Gastrocnemius medialis (tissue), 4 donors: ENCODE measurements around the gene STPG3. TPM values are rescaled to one million over a fixed set of nuclear protein-coding genes. Genes with fewer than 3 reads are reported as not detected.
A peak's percentile ranks its signal among the peaks of the same experiment; 100 is the strongest.

Experiments used
- ATAC-seq, 2 donors: fragments of 150-250 bp; one replicate each; pipeline ENCODE4 v1.9.1; 2016
- DNase-seq, 2 donors: peaks; one replicate each; pipeline ENCODE4 v3.0.0-alpha.2; 2019
- H3K27ac ChIP-seq, 4 donors: fragments of 200-600 bp; sonication (generic); 1 replicate in 1 of 4; 2 replicates in 3 of 4; pipeline ENCODE4 v1.5.1; 2016 to 2018; ENCODE audit warnings: mild to moderate bottlenecking in 2 of 4, moderate library complexity in 1 of 4
- H3K27me3 ChIP-seq, 3 donors: fragments of 200-600 bp; sonication (generic) in 2 of 3; 1 replicate in 1 of 3; 2 replicates in 2 of 3; pipeline versions ENCODE4 v1.5.1 to v1.6.0; 2016 to 2019; ENCODE audit warnings: mild to moderate bottlenecking in 1 of 3, moderate library complexity in 1 of 3
- H3K36me3 ChIP-seq, 2 donors: fragments of 200-600 bp; sonication (generic) in 1 of 2; one replicate each; pipeline ENCODE4 v1.5.1; 2017 to 2018
- H3K4me1 ChIP-seq, 2 donors: fragments of 200-600 bp; sonication (generic) in 1 of 2; one replicate each; pipeline ENCODE4 v1.5.1; 2016 to 2017; ENCODE audit warnings: mild to moderate bottlenecking in 2 of 2
- H3K4me3 ChIP-seq, 4 donors: fragments of 200-600 bp; sonication (generic) in 3 of 4; 1 replicate in 1 of 4; 2 replicates in 3 of 4; pipeline ENCODE4 v1.5.1; 2016 to 2019; ENCODE audit warnings: mild to moderate bottlenecking in 2 of 4
- H3K9me3 ChIP-seq, 3 donors: fragments of 200-600 bp; sonication (generic) in 2 of 3; 1 replicate in 1 of 3; 2 replicates in 2 of 3; pipeline ENCODE4 v1.5.1; 2016 to 2019
- CTCF ChIP-seq, 5 experiments: fragments of 450-650 bp in 3 of 5; fragments of 200-600 bp in 2 of 5; sonication (generic) in 2 of 5; IDR thresholded peaks in 4 of 5; conservative IDR thresholded peaks in 1 of 5; 1 replicate in 4 of 5; 2 replicates in 1 of 5; pipeline ENCODE4 v1.5.1; 2016 to 2019; ENCODE audit warnings: antibody characterized with exemption in 5 of 5, mild to moderate bottlenecking in 3 of 5, moderate library complexity in 3 of 5
- POLR2A ChIP-seq, 2 donors: fragments of 450-650 bp; IDR thresholded peaks; one replicate each; pipeline ENCODE4 v1.6.1; 2017; ENCODE audit warnings: antibody characterized with exemption in 2 of 2, mild to moderate bottlenecking in 2 of 2, moderate library complexity in 2 of 2
- in situ Hi-C, 4 donors: fragments of 200-750 bp; cut with MboI; loops; one replicate each; pipeline versions ENCODE4 v1.15.0 to v1.8.0; 2017; ENCODE audit warnings: low sequenced_read_pairs in 4 of 4
- intact Hi-C: fragments of 100-400 bp; cut with DNase I; formaldehyde crosslinking; loops from one replicate; pipeline ENCODE4 v1.15.1; 2023; ENCODE audit warnings: low total_unique reads
- total RNA-seq, 4 donors: library from RNA; depleted of rRNA; stranded (reverse); fragments of >200 nt; gene quantifications; one replicate each; pipeline versions ENCODE4 v1.1.0 to v1.2.3, GENCODE V29; 2016

Gene STPG3
- total RNA-seq, 4 donors from 2014 or later = not detected

- intact Hi-C loops (loop anchor here (5.0 kb wide), 1 partner anchor 42 kb away; no protein-coding TSS in a partner anchor), in situ Hi-C loops (loop anchor here in 1 of 4 donors (10.0 kb wide), 1 partner anchor 100 kb away; no protein-coding TSS in a partner anchor)
- peak within 1 kb of the TSS; percentile 63 to 94 (median 88) for H3K4me3 ChIP-seq
- ATAC-seq (no peak), DNase-seq (no peak)
- H3K36me3 ChIP-seq = no peaks in the 10 kb centered on the region
- H3K27ac ChIP-seq = peak within 1 kb of the TSS; percentile 87 to 93 (median 90)
- peaks cover 8 to 21% of the 10 kb centered on the region in 2 donors for H3K4me1 ChIP-seq
- H3K27me3 ChIP-seq = peaks cover 20 to 25% (median 24%) of the 10 kb centered on the region in 3 donors
- H3K9me3 ChIP-seq = no peaks in the 10 kb centered on the region
- no peak for TF ChIP-seq CTCF (IDR thresholded peaks at IDR 0.05 in 4 of 5, conservative IDR thresholded peaks at IDR 0.05 in 1 of 5)
- no peak for TF ChIP-seq POLR2A (IDR thresholded peaks at IDR 0.05)
These were observed 26.0 kb upstream of the STPG3 start, which contains the start of gene CYSRT1 for GRCh38 chr9:137224830-137225694. Gene CYSRT1, plus strand, starts transcription at chr9:137225174. Its CDS starts 448 bp downstream, at chr9:137225622.

- intact Hi-C loops (loop anchor here (2.0 kb wide), 1 partner anchor 107 kb away; no protein-coding TSS in a partner anchor), in situ Hi-C loops (loop anchor here in 1 of 4 donors (10.0 kb wide), 1 partner anchor 101 kb away; no protein-coding TSS in a partner anchor)
- no peak for TF ChIP-seq POLR2A (IDR thresholded peaks at IDR 0.05)
- TF ChIP-seq CTCF (IDR thresholded peaks at IDR 0.05 in 4 of 5, conservative IDR thresholded peaks at IDR 0.05 in 1 of 5) = no peak
- no peaks in the 10 kb centered on the region for H3K36me3 ChIP-seq
- no peaks in the 10 kb centered on the region for H3K9me3 ChIP-seq
- no peak for DNase-seq
- H3K4me1 ChIP-seq = peaks cover 8 to 21% of the 10 kb centered on the region in 2 donors
- no peak for ATAC-seq
- no peak overlapping the region for H3K4me3 ChIP-seq
- H3K27ac ChIP-seq = no peak overlapping the region
- H3K27me3 ChIP-seq = peaks cover 27 to 32% (median 27%) of the 10 kb centered on the region in 3 donors
These were observed 25.3 kb upstream of the STPG3 start for GRCh38 chr9:137225699-137226331.

- in situ Hi-C loops (loop anchor here in 1 of 4 donors (10.0 kb wide), 1 partner anchor 102 kb away; no protein-coding TSS in a partner anchor), intact Hi-C loops (loop anchor here (2.0 kb wide), 1 partner anchor 108 kb away; no protein-coding TSS in a partner anchor)
- no peak for TF ChIP-seq POLR2A (IDR thresholded peaks at IDR 0.05)
- no peak for TF ChIP-seq CTCF (IDR thresholded peaks at IDR 0.05 in 4 of 5, conservative IDR thresholded peaks at IDR 0.05 in 1 of 5)
- ATAC-seq (no peak), DNase-seq (no peak)
- Histone ChIP-seq H3K27me3 (peaks cover 28 to 36% (median 31%) of the 10 kb centered on the region in 3 donors), H3K4me3 (no peak overlapping the region), H3K4me1 (peaks cover 8 to 17% of the 10 kb centered on the region in 2 donors), H3K36me3 (no peaks in the 10 kb centered on the region), H3K9me3 (no peaks in the 10 kb centered on the region), H3K27ac (no peak overlapping the region)
These were observed 24.6 kb upstream of the STPG3 start for GRCh38 chr9:137226338-137227053.
